Parathyroid adenoma (tissue), 2 donors: ENCODE measurements around the gene PCCA.

Experiments used
- H2AFZ ChIP-seq: fragments of 300-600 bp; sonication (generic); one replicate; pipeline ENCODE4 v1.7.0; 2017; ENCODE audit warnings: antibody characterized with exemption, mild to moderate bottlenecking
- H3K27ac ChIP-seq: fragments of 300-600 bp; sonication (generic); one replicate; pipeline ENCODE4 v1.7.0; 2017
- H3K27me3 ChIP-seq: fragments of 300-600 bp; sonication (generic); one replicate; pipeline ENCODE4 v1.7.0; 2017; ENCODE audit warnings: low read length; ENCODE audit not compliant: control insufficient read depth, insufficient read depth
- H3K36me3 ChIP-seq: fragments of 300-600 bp; sonication (generic); one replicate; pipeline ENCODE4 v1.7.0; 2017; ENCODE audit warnings: low read length; ENCODE audit not compliant: control insufficient read depth, insufficient read depth
- H3K4me1 ChIP-seq: fragments of 300-600 bp; sonication (generic); one replicate; pipeline ENCODE4 v1.7.0; 2017; ENCODE audit warnings: control low read depth
- H3K4me2 ChIP-seq: fragments of 300-600 bp; sonication (generic); one replicate; pipeline ENCODE4 v1.7.0; 2017; ENCODE audit warnings: low read length
- H3K4me3 ChIP-seq: fragments of 300-600 bp; sonication (generic); one replicate; pipeline ENCODE4 v1.7.0; 2017; ENCODE audit warnings: low read depth, low read length
- H3K79me2 ChIP-seq: fragments of 300-600 bp; sonication (generic); one replicate; pipeline ENCODE4 v1.7.0; 2017; ENCODE audit warnings: control low read depth
- H3K9ac ChIP-seq: fragments of 300-600 bp; sonication (generic); one replicate; pipeline ENCODE4 v1.7.0; 2017; ENCODE audit warnings: mild to moderate bottlenecking
- H3K9me3 ChIP-seq: fragments of 300-600 bp; sonication (generic); one replicate; pipeline ENCODE4 v1.7.0; 2017; ENCODE audit warnings: low read length; ENCODE audit not compliant: control insufficient read depth
- CTCF ChIP-seq: fragments of 300-600 bp; sonication (generic); IDR thresholded peaks from one replicate; pipeline ENCODE4 v1.7.0; 2017; ENCODE audit warnings: antibody characterized with exemption, mild to moderate bottlenecking
- donor health status: primary hyperparathyroidism.

PCCA gene

GRCh38 chr13:100344544-100344943 is 255.7 kb downstream of the PCCA start:
- no peak overlapping the region for H3K9ac ChIP-seq
- H3K4me1 ChIP-seq = no peaks in the 10 kb centered on the region
- H3K79me2 ChIP-seq = no peaks in the 10 kb centered on the region
- no peaks in the 10 kb centered on the region for H3K9me3 ChIP-seq
- H3K27ac ChIP-seq = no peak overlapping the region
- no peaks in the 10 kb centered on the region for H3K36me3 ChIP-seq
- H3K4me3 ChIP-seq = no peak overlapping the region
- H3K27me3 ChIP-seq = no peaks in the 10 kb centered on the region
- TF ChIP-seq CTCF = no peak
- no peak overlapping the region for H3K4me2 ChIP-seq
- no peak overlapping the region for H2AFZ ChIP-seq

- no peak for TF ChIP-seq CTCF
- H3K36me3 ChIP-seq = no peaks in the 10 kb centered on the region
- H3K27me3 ChIP-seq = no peaks in the 10 kb centered on the region
- H3K4me1 ChIP-seq = no peaks in the 10 kb centered on the region
- H3K4me3 ChIP-seq = no peak overlapping the region
- no peak overlapping the region for H3K9ac ChIP-seq
- no peak overlapping the region for H3K27ac ChIP-seq
- no peak overlapping the region for H3K4me2 ChIP-seq
- H2AFZ ChIP-seq = no peak overlapping the region
- H3K79me2 ChIP-seq = no peaks in the 10 kb centered on the region
- H3K9me3 ChIP-seq = no peaks in the 10 kb centered on the region
These were observed 259.1 kb downstream of the PCCA start for GRCh38 chr13:100347968-100348367.

- no peak for TF ChIP-seq CTCF
- no peak overlapping the region for H3K4me3 ChIP-seq
- H3K36me3 ChIP-seq = no peaks in the 10 kb centered on the region
- H3K79me2 ChIP-seq = no peaks in the 10 kb centered on the region
- no peak overlapping the region for H3K9ac ChIP-seq
- H3K4me2 ChIP-seq = no peak overlapping the region
- H3K27ac ChIP-seq = no peak overlapping the region
- no peaks in the 10 kb centered on the region for H3K9me3 ChIP-seq
- H2AFZ ChIP-seq = no peak overlapping the region
- H3K4me1 ChIP-seq = no peaks in the 10 kb centered on the region
- no peaks in the 10 kb centered on the region for H3K27me3 ChIP-seq
These were observed 260.7 kb downstream of the PCCA start for GRCh38 chr13:100349594-100349993.

GRCh38 chr13:100350601-100351000 is 261.7 kb downstream of the PCCA start:
- H3K4me3 ChIP-seq = no peak overlapping the region
- TF ChIP-seq CTCF = no peak
- no peak overlapping the region for H3K27ac ChIP-seq
- H3K9me3 ChIP-seq = no peaks in the 10 kb centered on the region
- H3K4me1 ChIP-seq = no peaks in the 10 kb centered on the region
- no peak overlapping the region for H2AFZ ChIP-seq
- no peaks in the 10 kb centered on the region for H3K36me3 ChIP-seq
- no peak overlapping the region for H3K4me2 ChIP-seq
- H3K79me2 ChIP-seq = no peaks in the 10 kb centered on the region
- H3K9ac ChIP-seq = no peak overlapping the region
- no peaks in the 10 kb centered on the region for H3K27me3 ChIP-seq

- H3K4me2 ChIP-seq = no peak overlapping the region
- no peak overlapping the region for H3K27ac ChIP-seq
- H3K27me3 ChIP-seq = no peaks in the 10 kb centered on the region
- no peak overlapping the region for H2AFZ ChIP-seq
- H3K4me3 ChIP-seq = no peak overlapping the region
- H3K4me1 ChIP-seq = no peaks in the 10 kb centered on the region
- no peaks in the 10 kb centered on the region for H3K79me2 ChIP-seq
- H3K9ac ChIP-seq = no peak overlapping the region
- TF ChIP-seq CTCF = no peak
- H3K36me3 ChIP-seq = no peaks in the 10 kb centered on the region
- H3K9me3 ChIP-seq = no peaks in the 10 kb centered on the region
These were observed 267.5 kb downstream of the PCCA start for GRCh38 chr13:100356426-100356825.
